PC-3 (cell line): ENCODE data around the gene VTI1A.

Experiments
- CTCF ChIP-seq: fragments of 300-600 bp; sonication (generic); conservative IDR thresholded peaks from 2 replicates; pipeline ENCODE4 v1.5.1; 2017; ENCODE audit warnings: antibody characterized with exemption, low read depth, mild to moderate bottlenecking, low read length
- EZH2 ChIP-seq: fragments of 300-600 bp; sonication (generic); IDR thresholded peaks from one replicate; pipeline ENCODE4 v1.6.1; 2017; ENCODE audit warnings: antibody characterized with exemption, mild to moderate bottlenecking, low read length; ENCODE audit not compliant: unreplicated experiment
- EZH2phosphoT487 ChIP-seq: fragments of 300-600 bp; sonication (generic); IDR thresholded peaks from 2 replicates; pipeline ENCODE4 v1.6.1; 2018; ENCODE audit warnings: mild to moderate bottlenecking, antibody characterized with exemption, low read length, borderline replicate concordance

GRCh38 chr10:112752288-112752687 is 305.3 kb downstream of the VTI1A start:
- no peak for TF ChIP-seq CTCF
- TF ChIP-seq EZH2: no peak
- TF ChIP-seq EZH2phosphoT487: no peak
